Activated CD8-positive, alpha-beta memory T cell treated with anti-CD3 and anti-CD28 coated beads, Interleukin-2, amount 10 ng/mL, durations not matched to agents 7 days and 5 days (primary cell): ENCODE results near the gene GLRX2. TPM values are rescaled to one million over a fixed set of nuclear protein-coding genes. Genes with fewer than 3 reads are reported as not detected.

Source experiments
- ATAC-seq: fragments of 150-1000 bp; cut with Tn5 transposase; one replicate; pipeline ENCODE4 v1.10.0; 2021; ENCODE audit warnings: moderate library complexity
- CTCF ChIA-PET: fragments of 350-600 bp; sonication (Branson Sonifier 250); formaldehyde crosslinking; loops from one replicate; lab custom pipeline; 2021; ENCODE audit warnings: antibody characterized with exemption; lab: Charles Lee
- DNase-seq: peaks from one replicate; pipeline ENCODE4 v3.0.0-alpha.2; 2020
- H3K27ac Mint-ChIP-seq: one replicate; pipeline ENCODE4 v1.8.0; 2021; ENCODE audit warnings: mild to moderate bottlenecking, mixed read lengths
- H3K27me3 Mint-ChIP-seq: one replicate; pipeline ENCODE4 v1.8.0; 2021; ENCODE audit warnings: mixed read lengths
- H3K36me3 Mint-ChIP-seq: one replicate; pipeline ENCODE4 v1.8.0; 2021; ENCODE audit warnings: mild to moderate bottlenecking, mixed read lengths
- H3K4me1 Mint-ChIP-seq: one replicate; pipeline ENCODE4 v1.8.0; 2021; ENCODE audit warnings: mixed read lengths
- H3K4me3 Mint-ChIP-seq: one replicate; pipeline ENCODE4 v1.8.0; 2021; ENCODE audit warnings: mild to moderate bottlenecking, moderate library complexity, mixed read lengths
- H3K9me3 Mint-ChIP-seq: one replicate; pipeline ENCODE4 v1.8.0; 2022; ENCODE audit warnings: low read depth, mixed read lengths
- total RNA-seq, 2 experiments: library from RNA; stranded (reverse); gene quantifications; one replicate each; pipeline ENCODE4 v1.2.3, GENCODE V29; 2021

The GLRX2 gene
- total RNA-seq, 2 experiments from 2014 or later = 22.3 to 37.6 TPM

GRCh38 chr1:193070942-193071341, 34.3 kb downstream of the GLRX2 start:
- DNase-seq = peak; percentile 56
- CTCF ChIA-PET = interaction anchor here (0.8 to 3.3 kb wide), 8 partner anchors 9 to 51 kb away, joined by 3 to 19 read pairs (median 4); partner anchors contain the start of genes CDC73, RO60 and UCHL5
- Mint-ChIP-seq H3K27ac (peak overlapping the region; percentile 86), H3K36me3 (peaks cover 31% of the 10 kb centered on the region), H3K4me1 (peaks cover 44% of the 10 kb centered on the region), H3K4me3 (peak overlapping the region; percentile 29), H3K9me3 (no peaks in the 10 kb centered on the region), H3K27me3 (no peaks in the 10 kb centered on the region)
- ATAC-seq = peak; percentile 92

- Mint-ChIP-seq H3K9me3 (no peaks in the 10 kb centered on the region), H3K27ac (peak overlapping the region; percentile 77), H3K4me1 (peaks cover 44% of the 10 kb centered on the region), H3K4me3 (no peak overlapping the region), H3K27me3 (no peaks in the 10 kb centered on the region), H3K36me3 (peaks cover 27% of the 10 kb centered on the region)
- CTCF ChIA-PET = interaction anchor here (0.8 to 3.3 kb wide), 7 partner anchors 9 to 52 kb away, joined by 4 to 19 read pairs (median 5); partner anchors contain the start of genes CDC73, RO60 and UCHL5
- DNase-seq (no peak), ATAC-seq (no peak)
Measured at GRCh38 chr1:193070386-193070753, 34.8 kb downstream of the GLRX2 start.

- H3K4me3 Mint-ChIP-seq = no peak overlapping the region
- ATAC-seq = peak; percentile 34
- H3K27me3 Mint-ChIP-seq = no peaks in the 10 kb centered on the region
- no peaks in the 10 kb centered on the region for H3K9me3 Mint-ChIP-seq
- CTCF ChIA-PET = interaction anchor here (0.6 to 3.3 kb wide), 8 partner anchors 11 to 52 kb away, joined by 3 to 19 read pairs (median 4); partner anchors contain the start of genes CDC73, RO60 and UCHL5
- peak overlapping the region; percentile 77 for H3K27ac Mint-ChIP-seq
- no peak for DNase-seq
- H3K4me1 Mint-ChIP-seq = peaks cover 47% of the 10 kb centered on the region
- H3K36me3 Mint-ChIP-seq = peaks cover 25% of the 10 kb centered on the region
Measured at GRCh38 chr1:193069748-193070385, 35.3 kb downstream of the GLRX2 start.

GRCh38 chr1:193068013-193068412, 37.2 kb downstream of the GLRX2 start:
- peaks cover 18% of the 10 kb centered on the region for H3K36me3 Mint-ChIP-seq
- no peak overlapping the region for H3K27ac Mint-ChIP-seq
- H3K4me1 Mint-ChIP-seq = peaks cover 59% of the 10 kb centered on the region
- H3K27me3 Mint-ChIP-seq = no peaks in the 10 kb centered on the region
- no peaks in the 10 kb centered on the region for H3K9me3 Mint-ChIP-seq
- CTCF ChIA-PET = no interaction called here
- H3K4me3 Mint-ChIP-seq = no peak overlapping the region
- ATAC-seq (no peak), DNase-seq (no peak)

GRCh38 chr1:193066606-193067005, 38.6 kb downstream of the GLRX2 start:
- Mint-ChIP-seq H3K4me3 (no peak overlapping the region), H3K27me3 (no peaks in the 10 kb centered on the region), H3K27ac (peak overlapping the region; percentile 3), H3K9me3 (peaks cover 2% of the 10 kb centered on the region), H3K4me1 (peaks cover 66% of the 10 kb centered on the region), H3K36me3 (peaks cover 20% of the 10 kb centered on the region)
- CTCF ChIA-PET = no interaction called here
- ATAC-seq (no peak), DNase-seq (no peak)

- DNase-seq (no peak), ATAC-seq (no peak)
- Mint-ChIP-seq H3K4me1 (peaks cover 64% of the 10 kb centered on the region), H3K27me3 (no peaks in the 10 kb centered on the region), H3K27ac (no peak overlapping the region), H3K9me3 (peaks cover 2% of the 10 kb centered on the region), H3K4me3 (no peak overlapping the region), H3K36me3 (peaks cover 20% of the 10 kb centered on the region)
- CTCF ChIA-PET = no interaction called here
Measured at GRCh38 chr1:193065954-193066353, 39.3 kb downstream of the GLRX2 start.

- Mint-ChIP-seq H3K27me3 (no peaks in the 10 kb centered on the region), H3K4me3 (no peak overlapping the region), H3K36me3 (peaks cover 19% of the 10 kb centered on the region), H3K9me3 (peaks cover 2% of the 10 kb centered on the region), H3K27ac (peak overlapping the region; percentile 24), H3K4me1 (peaks cover 53% of the 10 kb centered on the region)
- CTCF ChIA-PET = no interaction called here
- DNase-seq (no peak), ATAC-seq (no peak)
Measured at GRCh38 chr1:193062698-193063463, 42.3 kb downstream of the GLRX2 start.

- DNase-seq = peak; percentile 43
- CTCF ChIA-PET = interaction anchor here (1.2 kb wide), 1 partner anchor 254 kb away, joined by 4 read pairs; no protein-coding TSS in a partner anchor
- Mint-ChIP-seq H3K27ac (peak overlapping the region; percentile 81), H3K9me3 (peaks cover 2% of the 10 kb centered on the region), H3K27me3 (no peaks in the 10 kb centered on the region), H3K4me3 (peak overlapping the region; percentile 91), H3K4me1 (peaks cover 55% of the 10 kb centered on the region), H3K36me3 (peaks cover 24% of the 10 kb centered on the region)
- ATAC-seq = no peak
Measured at GRCh38 chr1:193060938-193061337, 44.3 kb downstream of the GLRX2 start.

GRCh38 chr1:193060406-193060805, 44.8 kb downstream of the GLRX2 start:
- DNase-seq = no peak
- H3K36me3 Mint-ChIP-seq = peaks cover 24% of the 10 kb centered on the region
- peaks cover 51% of the 10 kb centered on the region for H3K4me1 Mint-ChIP-seq
- no peaks in the 10 kb centered on the region for H3K27me3 Mint-ChIP-seq
- no peak for ATAC-seq
- CTCF ChIA-PET = interaction anchor here (1.2 kb wide), 1 partner anchor 253 kb away, joined by 4 read pairs; no protein-coding TSS in a partner anchor
- peak overlapping the region; percentile 81 for H3K27ac Mint-ChIP-seq
- peaks cover 2% of the 10 kb centered on the region for H3K9me3 Mint-ChIP-seq
- peak overlapping the region; percentile 91 for H3K4me3 Mint-ChIP-seq

GRCh38 chr1:193060115-193060403, 45.2 kb downstream of the GLRX2 start:
- peaks cover 2% of the 10 kb centered on the region for H3K9me3 Mint-ChIP-seq
- H3K36me3 Mint-ChIP-seq = peaks cover 24% of the 10 kb centered on the region
- peak overlapping the region; percentile 96 for H3K27ac Mint-ChIP-seq
- CTCF ChIA-PET = no interaction called here
- H3K4me3 Mint-ChIP-seq = peak overlapping the region; percentile 91
- DNase-seq (no peak), ATAC-seq (no peak)
- peaks cover 49% of the 10 kb centered on the region for H3K4me1 Mint-ChIP-seq
- no peaks in the 10 kb centered on the region for H3K27me3 Mint-ChIP-seq

GRCh38 chr1:193059282-193060114, 45.7 kb downstream of the GLRX2 start, which contains the start of the genes RO60 and UCHL5:
Gene RO60, plus strand, starts transcription at chr1:193059612. Its CDS starts 9,443 bp downstream, at chr1:193069055.
Gene UCHL5, minus strand, starts transcription at chr1:193059360. Its CDS starts 100 bp downstream, at chr1:193059260.
- Mint-ChIP-seq H3K4me1 (peaks cover 51% of the 10 kb centered on the region), H3K36me3 (peaks cover 26% of the 10 kb centered on the region), H3K4me3 (peak within 1 kb of the TSS; percentile 91), H3K27ac (peak within 1 kb of the TSS; percentile 96), H3K27me3 (no peaks in the 10 kb centered on the region), H3K9me3 (peaks cover 2% of the 10 kb centered on the region)
- peak; percentile 98 for DNase-seq
- peak; percentile 95 for ATAC-seq
- CTCF ChIA-PET = interaction anchor here (1.1 to 2.3 kb wide), 9 partner anchors 11 to 257 kb away, joined by 3 to 25 read pairs (median 7); partner anchors contain the start of genes CDC73 and RGS2

- DNase-seq (peak; percentile 82), ATAC-seq (peak; percentile 52)
- H3K9me3 Mint-ChIP-seq = peaks cover 2% of the 10 kb centered on the region
- peak overlapping the region; percentile 96 for H3K27ac Mint-ChIP-seq
- CTCF ChIA-PET = interaction anchor here (1.1 to 2.3 kb wide), 9 partner anchors 12 to 257 kb away, joined by 3 to 25 read pairs (median 7); partner anchors contain the start of genes CDC73 and RGS2
- peaks cover 26% of the 10 kb centered on the region for H3K36me3 Mint-ChIP-seq
- H3K4me3 Mint-ChIP-seq = peak overlapping the region; percentile 91
- H3K27me3 Mint-ChIP-seq = no peaks in the 10 kb centered on the region
- H3K4me1 Mint-ChIP-seq = peaks cover 48% of the 10 kb centered on the region
Measured at GRCh38 chr1:193058529-193059281, 46.5 kb downstream of the GLRX2 start.
